Keratinocyte (primary cell): ENCODE results near the gene SIGLEC11.

ENCODE experiments used
- EZH2 ChIP-seq: IDR thresholded peaks from one replicate; pipeline ENCODE4 v1.6.1; 2012; ENCODE audit warnings: inconsistent platforms, mild to moderate bottlenecking, low read length, moderate library complexity
- TF ChIP-seq, protein P1 (sequence below), 3 experiments: IDR thresholded peaks in 1 of 3; conservative IDR thresholded peaks in 1 of 3; optimal IDR thresholded peaks in 1 of 3; 2 replicates in 2 of 3; 3 replicates in 1 of 3; pipeline versions ENCODE3 to v1.5.1; 2011; ENCODE audit warnings: low read length in 3 of 3, mild to moderate bottlenecking in 3 of 3, moderate library complexity in 2 of 3, control low read depth in 1 of 3, inconsistent platforms in 1 of 3; ENCODE audit not compliant: insufficient read depth in 2 of 3; ENCODE audit errors: extremely low read depth in 1 of 3

- TF ChIP-seq, protein P1, sequence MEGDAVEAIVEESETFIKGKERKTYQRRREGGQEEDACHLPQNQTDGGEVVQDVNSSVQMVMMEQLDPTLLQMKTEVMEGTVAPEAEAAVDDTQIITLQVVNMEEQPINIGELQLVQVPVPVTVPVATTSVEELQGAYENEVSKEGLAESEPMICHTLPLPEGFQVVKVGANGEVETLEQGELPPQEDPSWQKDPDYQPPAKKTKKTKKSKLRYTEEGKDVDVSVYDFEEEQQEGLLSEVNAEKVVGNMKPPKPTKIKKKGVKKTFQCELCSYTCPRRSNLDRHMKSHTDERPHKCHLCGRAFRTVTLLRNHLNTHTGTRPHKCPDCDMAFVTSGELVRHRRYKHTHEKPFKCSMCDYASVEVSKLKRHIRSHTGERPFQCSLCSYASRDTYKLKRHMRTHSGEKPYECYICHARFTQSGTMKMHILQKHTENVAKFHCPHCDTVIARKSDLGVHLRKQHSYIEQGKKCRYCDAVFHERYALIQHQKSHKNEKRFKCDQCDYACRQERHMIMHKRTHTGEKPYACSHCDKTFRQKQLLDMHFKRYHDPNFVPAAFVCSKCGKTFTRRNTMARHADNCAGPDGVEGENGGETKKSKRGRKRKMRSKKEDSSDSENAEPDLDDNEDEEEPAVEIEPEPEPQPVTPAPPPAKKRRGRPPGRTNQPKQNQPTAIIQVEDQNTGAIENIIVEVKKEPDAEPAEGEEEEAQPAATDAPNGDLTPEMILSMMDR (optimal IDR thresholded peaks at IDR 0.05 in 1 of 3, IDR thresholded peaks at IDR 0.05 in 1 of 3, conservative IDR thresholded peaks at IDR 0.05 in 1 of 3; ENCODE audit: extremely low read depth in 1 of 3, insufficient read depth in 2 of 3, low read length in 3 of 3) = no peak
- no peak for TF ChIP-seq EZH2
These were observed 38.5 kb upstream of the SIGLEC11 start for GRCh38 chr19:49999371-50000010.
